Measurements from ENCODE around the gene PRKRA. TPM values are rescaled to one million over a fixed set of nuclear protein-coding genes. Genes with fewer than 3 reads are reported as not detected.
"Not testable (repeated sequence)": the region's sequence is repeated elsewhere in the genome, so short reads cannot be mapped to it uniquely, and the experiment has no call there.

PRKRA gene
- polyA plus RNA-seq, 1 of the 3 experiments (the other 2 are of a cell fraction) = 44.3 TPM

DNA sequence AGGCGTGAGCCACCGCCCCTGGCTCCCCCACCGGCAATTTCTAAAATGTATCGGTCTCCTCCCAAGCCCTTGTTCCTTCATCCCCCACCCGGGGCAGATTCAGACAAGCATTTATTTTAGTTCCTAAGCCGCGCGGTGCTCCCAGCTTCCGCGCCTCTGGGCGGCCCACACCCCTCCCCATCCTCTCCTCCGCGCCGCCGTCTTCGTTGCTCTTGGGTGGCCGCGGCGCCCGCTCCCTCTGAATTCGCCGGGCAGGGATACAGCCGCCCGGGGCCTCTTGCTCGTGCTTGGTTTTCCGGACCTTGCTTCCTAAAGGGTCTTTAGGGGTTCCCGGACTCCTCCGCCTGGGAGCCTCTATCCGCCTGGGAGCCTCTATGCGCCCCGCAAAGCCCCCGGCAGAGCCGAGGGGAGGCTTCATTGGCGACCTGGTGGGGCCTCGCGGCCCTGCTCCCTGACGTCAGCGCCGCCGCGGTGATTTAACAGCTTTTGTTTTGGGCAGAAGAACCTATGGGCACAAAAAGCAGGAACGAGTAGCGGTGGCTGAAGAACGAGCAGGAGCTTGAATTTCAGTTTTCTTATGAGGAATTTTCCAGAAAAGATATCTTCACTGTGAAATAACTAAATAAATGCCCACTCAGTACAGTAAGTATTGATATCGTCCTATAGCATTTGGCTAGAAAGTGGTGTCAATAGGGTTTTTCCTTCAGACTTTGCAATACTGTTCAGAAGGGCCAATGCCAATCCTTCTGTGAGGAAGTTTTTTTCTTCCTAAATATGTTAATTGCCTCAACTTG lies 37.3 kb downstream of the PRKRA start (continued):
- TF ChIP-seq, protein P1, sequence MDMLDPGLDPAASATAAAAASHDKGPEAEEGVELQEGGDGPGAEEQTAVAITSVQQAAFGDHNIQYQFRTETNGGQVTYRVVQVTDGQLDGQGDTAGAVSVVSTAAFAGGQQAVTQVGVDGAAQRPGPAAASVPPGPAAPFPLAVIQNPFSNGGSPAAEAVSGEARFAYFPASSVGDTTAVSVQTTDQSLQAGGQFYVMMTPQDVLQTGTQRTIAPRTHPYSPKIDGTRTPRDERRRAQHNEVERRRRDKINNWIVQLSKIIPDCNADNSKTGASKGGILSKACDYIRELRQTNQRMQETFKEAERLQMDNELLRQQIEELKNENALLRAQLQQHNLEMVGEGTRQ (IDR thresholded peaks at IDR 0.05; ENCODE audit: borderline replicate concordance, low read depth, low read length) = no peak
- no peak for TF ChIP-seq SIN3A (IDR thresholded peaks at IDR 0.05; ENCODE audit: borderline replicate concordance, low read depth, low read length)
- no peak for TF ChIP-seq GATA2 (CRISPR knock-in tag; IDR thresholded peaks at IDR 0.05)
- TF ChIP-seq MEF2A (IDR thresholded peaks at IDR 0.05; ENCODE audit: borderline replicate concordance, low read depth) = no peak
- TF ChIP-seq EP300 (IDR thresholded peaks at IDR 0.05; ENCODE audit: borderline replicate concordance in 1 of 2, low read depth in 1 of 2, low read length in 1 of 2) = no peak
- TF ChIP-seq FOXM1 (IDR thresholded peaks at IDR 0.05; ENCODE audit: low read depth) = peak; percentile 32; the same call in 1 of the 2 replicates
- peak; percentile 81; the same call in 1 of the 2 replicates for TF ChIP-seq POLR2AphosphoS5 (IDR thresholded peaks at IDR 0.05; ENCODE audit: low read depth, low read length)
- TF ChIP-seq, protein P2, sequence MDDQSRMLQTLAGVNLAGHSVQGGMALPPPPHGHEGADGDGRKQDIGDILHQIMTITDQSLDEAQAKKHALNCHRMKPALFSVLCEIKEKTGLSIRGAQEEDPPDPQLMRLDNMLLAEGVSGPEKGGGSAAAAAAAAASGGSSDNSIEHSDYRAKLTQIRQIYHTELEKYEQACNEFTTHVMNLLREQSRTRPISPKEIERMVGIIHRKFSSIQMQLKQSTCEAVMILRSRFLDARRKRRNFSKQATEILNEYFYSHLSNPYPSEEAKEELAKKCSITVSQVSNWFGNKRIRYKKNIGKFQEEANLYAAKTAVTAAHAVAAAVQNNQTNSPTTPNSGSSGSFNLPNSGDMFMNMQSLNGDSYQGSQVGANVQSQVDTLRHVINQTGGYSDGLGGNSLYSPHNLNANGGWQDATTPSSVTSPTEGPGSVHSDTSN (IDR thresholded peaks at IDR 0.05) = no peak
- no peak for TF ChIP-seq EZH2phosphoT487 (IDR thresholded peaks at IDR 0.05; ENCODE audit: borderline replicate concordance, low read depth)
- no peak for TF ChIP-seq FOXJ3 (CRISPR knock-in tag; IDR thresholded peaks at IDR 0.05)
- 0 out of 2 replicates have a peak, but pooled peaks have one; percentile 27 for TF ChIP-seq ELF1 (IDR thresholded peaks at IDR 0.05)
- TF ChIP-seq, protein P3, sequence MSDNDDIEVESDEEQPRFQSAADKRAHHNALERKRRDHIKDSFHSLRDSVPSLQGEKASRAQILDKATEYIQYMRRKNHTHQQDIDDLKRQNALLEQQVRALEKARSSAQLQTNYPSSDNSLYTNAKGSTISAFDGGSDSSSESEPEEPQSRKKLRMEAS (IDR thresholded peaks at IDR 0.05; ENCODE audit: low read depth) = peak; percentile 7; the same call in 1 of the 2 replicates
- 0 out of 2 replicates have a peak, but pooled peaks have one; percentile 25 for TF ChIP-seq TEAD4 (IDR thresholded peaks at IDR 0.05; ENCODE audit: borderline replicate concordance, insufficient read depth)
- TF ChIP-seq, protein P4, sequence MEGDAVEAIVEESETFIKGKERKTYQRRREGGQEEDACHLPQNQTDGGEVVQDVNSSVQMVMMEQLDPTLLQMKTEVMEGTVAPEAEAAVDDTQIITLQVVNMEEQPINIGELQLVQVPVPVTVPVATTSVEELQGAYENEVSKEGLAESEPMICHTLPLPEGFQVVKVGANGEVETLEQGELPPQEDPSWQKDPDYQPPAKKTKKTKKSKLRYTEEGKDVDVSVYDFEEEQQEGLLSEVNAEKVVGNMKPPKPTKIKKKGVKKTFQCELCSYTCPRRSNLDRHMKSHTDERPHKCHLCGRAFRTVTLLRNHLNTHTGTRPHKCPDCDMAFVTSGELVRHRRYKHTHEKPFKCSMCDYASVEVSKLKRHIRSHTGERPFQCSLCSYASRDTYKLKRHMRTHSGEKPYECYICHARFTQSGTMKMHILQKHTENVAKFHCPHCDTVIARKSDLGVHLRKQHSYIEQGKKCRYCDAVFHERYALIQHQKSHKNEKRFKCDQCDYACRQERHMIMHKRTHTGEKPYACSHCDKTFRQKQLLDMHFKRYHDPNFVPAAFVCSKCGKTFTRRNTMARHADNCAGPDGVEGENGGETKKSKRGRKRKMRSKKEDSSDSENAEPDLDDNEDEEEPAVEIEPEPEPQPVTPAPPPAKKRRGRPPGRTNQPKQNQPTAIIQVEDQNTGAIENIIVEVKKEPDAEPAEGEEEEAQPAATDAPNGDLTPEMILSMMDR (IDR thresholded peaks at IDR 0.05) = no peak
- no peak for TF ChIP-seq RXRA (IDR thresholded peaks at IDR 0.05; ENCODE audit: borderline replicate concordance, low read depth)
- TF ChIP-seq TAF1 (IDR thresholded peaks at IDR 0.05; ENCODE audit: borderline replicate concordance, low read depth, low read length) = peak; percentile 55; the same call in 1 of the 2 replicates
- no peak for TF ChIP-seq FOSL2 (IDR thresholded peaks at IDR 0.05; ENCODE audit: borderline replicate concordance, low read depth)
- TF ChIP-seq SMC3 (IDR thresholded peaks at IDR 0.05; ENCODE audit: low read depth, low read length) = no peak
- no peak for TF ChIP-seq NRF1 (IDR thresholded peaks at IDR 0.05; ENCODE audit: low read depth, low read length)
- TF ChIP-seq TCF12 (IDR thresholded peaks at IDR 0.05) = no peak
- TF ChIP-seq, protein P5, sequence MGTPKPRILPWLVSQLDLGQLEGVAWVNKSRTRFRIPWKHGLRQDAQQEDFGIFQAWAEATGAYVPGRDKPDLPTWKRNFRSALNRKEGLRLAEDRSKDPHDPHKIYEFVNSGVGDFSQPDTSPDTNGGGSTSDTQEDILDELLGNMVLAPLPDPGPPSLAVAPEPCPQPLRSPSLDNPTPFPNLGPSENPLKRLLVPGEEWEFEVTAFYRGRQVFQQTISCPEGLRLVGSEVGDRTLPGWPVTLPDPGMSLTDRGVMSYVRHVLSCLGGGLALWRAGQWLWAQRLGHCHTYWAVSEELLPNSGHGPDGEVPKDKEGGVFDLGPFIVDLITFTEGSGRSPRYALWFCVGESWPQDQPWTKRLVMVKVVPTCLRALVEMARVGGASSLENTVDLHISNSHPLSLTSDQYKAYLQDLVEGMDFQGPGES (IDR thresholded peaks at IDR 0.05; ENCODE audit: low read depth, low read length) = no peak
- TF ChIP-seq, protein P6, sequence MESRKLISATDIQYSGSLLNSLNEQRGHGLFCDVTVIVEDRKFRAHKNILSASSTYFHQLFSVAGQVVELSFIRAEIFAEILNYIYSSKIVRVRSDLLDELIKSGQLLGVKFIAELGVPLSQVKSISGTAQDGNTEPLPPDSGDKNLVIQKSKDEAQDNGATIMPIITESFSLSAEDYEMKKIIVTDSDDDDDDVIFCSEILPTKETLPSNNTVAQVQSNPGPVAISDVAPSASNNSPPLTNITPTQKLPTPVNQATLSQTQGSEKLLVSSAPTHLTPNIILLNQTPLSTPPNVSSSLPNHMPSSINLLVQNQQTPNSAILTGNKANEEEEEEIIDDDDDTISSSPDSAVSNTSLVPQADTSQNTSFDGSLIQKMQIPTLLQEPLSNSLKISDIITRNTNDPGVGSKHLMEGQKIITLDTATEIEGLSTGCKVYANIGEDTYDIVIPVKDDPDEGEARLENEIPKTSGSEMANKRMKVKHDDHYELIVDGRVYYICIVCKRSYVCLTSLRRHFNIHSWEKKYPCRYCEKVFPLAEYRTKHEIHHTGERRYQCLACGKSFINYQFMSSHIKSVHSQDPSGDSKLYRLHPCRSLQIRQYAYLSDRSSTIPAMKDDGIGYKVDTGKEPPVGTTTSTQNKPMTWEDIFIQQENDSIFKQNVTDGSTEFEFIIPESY (IDR thresholded peaks at IDR 0.05; ENCODE audit: borderline replicate concordance, low read depth) = no peak
- TF ChIP-seq RAD21 (IDR thresholded peaks at IDR 0.05; ENCODE audit: low read length) = no peak

DNA sequence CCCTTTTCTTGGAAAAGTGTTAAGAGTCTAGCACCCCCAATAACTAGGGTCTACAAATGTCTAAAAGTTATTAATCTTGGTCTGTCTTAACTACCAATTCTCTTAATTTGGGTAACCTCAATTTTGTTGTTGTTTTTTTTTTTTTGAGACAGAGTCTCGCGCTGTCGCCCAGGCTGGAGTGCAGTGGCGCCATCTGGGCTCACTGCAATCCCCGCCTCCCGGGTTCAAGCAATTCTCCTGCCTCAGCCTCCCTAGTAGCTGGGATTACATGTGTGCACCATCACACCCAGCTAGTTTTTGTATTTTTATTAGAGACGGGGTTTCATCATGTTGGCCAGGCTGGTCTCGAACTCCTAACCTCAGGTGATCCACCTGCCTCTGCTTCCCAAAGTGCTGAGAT lies 38.5 kb downstream of the PRKRA start:
- H3K36me3 ChIP-seq (replicated peaks in 1 of 2; ENCODE audit: control insufficient read depth in 1 of 2, insufficient read depth in 2 of 2, low read length in 1 of 2); H3K27ac ChIP-seq (ENCODE audit: low read depth in 2 of 2, low read length in 1 of 2); H3K9me3 ChIP-seq; H3K27me3 ChIP-seq (ENCODE audit: insufficient read depth); H3K9ac ChIP-seq; H3K4me1 ChIP-seq (ENCODE audit: control insufficient read depth in 1 of 2, insufficient read depth in 2 of 2, low read depth in 1 of 2, low read length in 1 of 2); H3K9me2 ChIP-seq; H4K20me1 ChIP-seq (ENCODE audit: insufficient read depth); H3K79me2 ChIP-seq (ENCODE audit: insufficient read depth); H2AFZ ChIP-seq (ENCODE audit: low read depth); H3K4me3 ChIP-seq (ENCODE audit: low read depth in 2 of 2, low read length in 1 of 2); H3F3A ChIP-seq (replicated peaks; ENCODE audit: insufficient read depth); H3K4me2 ChIP-seq; DNase-seq: not testable (repeated sequence)
- CTCF ChIA-PET = interaction anchor here (1.4 to 8.7 kb wide), 5 partner anchors 12 to 300 kb away, joined by 6 to 199 read pairs (median 41); partner anchors contain the start of gene RBM45
- whole genome bisulfite sequencing (ENCODE audit: low lambda C conversion rate) = 99% methylated on average over 8 of the region's 8 CpGs
- POLR2A ChIA-PET = interaction anchor here (1.4 to 2.6 kb wide), 3 partner anchors 17 to 39 kb away, joined by 3 to 22 read pairs (median 7); partner anchors contain the start of genes PJVK and PRKRA

Data from SK-N-SH (cell line).